A673 (cell line): Measurements from ENCODE around the gene IFT172. TPM values are rescaled to one million over a fixed set of nuclear protein-coding genes. Genes with fewer than 3 reads are reported as not detected.
A peak's percentile ranks its signal among the peaks of the same experiment; 100 is the strongest.

ENCODE experiments used
- BruUV-seq: library from RNA; stranded (reverse); fragments of 400-500 nt; replicated peaks from 2 replicates; lab custom pipeline; 2021; lab: Mats Ljungman, UMichigan
- CTCF ChIA-PET: fragments of 300-600 bp; sonication (Branson Sonifier 250); formaldehyde crosslinking; loops from one replicate; lab custom pipeline; 2022; ENCODE audit warnings: antibody characterized with exemption; lab: Charles Lee
- POLR2A ChIA-PET: fragments of 300-600 bp; sonication (Branson Sonifier 250); formaldehyde crosslinking; loops from one replicate; lab custom pipeline; 2022; ENCODE audit warnings: antibody characterized with exemption; ENCODE audit not compliant: low non-redundant PET; lab: Charles Lee
- DNase-seq: peaks from one replicate; pipeline ENCODE4 v3.0.0-alpha.2; 2015; ENCODE audit warnings: low spot score
- H3K27ac ChIP-seq: fragments of 200-600 bp; sonication (generic); 2 replicates; pipeline ENCODE4 v1.5.1; 2016; ENCODE audit warnings: mixed run types, low read depth, mild to moderate bottlenecking, mixed read lengths, antibody characterized with exemption, low read length; ENCODE audit not compliant: poor library complexity, severe bottlenecking
- H3K27me3 ChIP-seq: fragments of 200-600 bp; sonication (generic); replicated peaks from 2 replicates; pipeline ENCODE4 v1.6.1; 2017; ENCODE audit warnings: mixed run types, low read depth, mild to moderate bottlenecking, mixed read lengths, antibody characterized with exemption, low read length; ENCODE audit not compliant: insufficient read depth, poor library complexity
- H3K36me3 ChIP-seq: fragments of 200-600 bp; sonication (generic); 2 replicates; pipeline ENCODE4 v1.6.1; 2016; ENCODE audit warnings: mixed run types, mild to moderate bottlenecking, mixed read lengths, antibody characterized with exemption, low read length; ENCODE audit not compliant: insufficient read depth, poor library complexity, severe bottlenecking
- H3K4me1 ChIP-seq: fragments of 200-600 bp; sonication (generic); 2 replicates; pipeline ENCODE4 v1.6.1; 2017; ENCODE audit warnings: mixed run types, mild to moderate bottlenecking, mixed read lengths, antibody characterized with exemption, low read length; ENCODE audit not compliant: insufficient read depth, poor library complexity, severe bottlenecking
- H3K4me3 ChIP-seq: fragments of 200-600 bp; sonication (generic); 2 replicates; pipeline ENCODE4 v1.5.1; 2016; ENCODE audit warnings: low read depth, mixed run types, mild to moderate bottlenecking, mixed read lengths, low read length; ENCODE audit not compliant: poor library complexity, severe bottlenecking
- H3K9me3 ChIP-seq: fragments of 200-600 bp; sonication (generic); 2 replicates; pipeline ENCODE4 v1.6.1; 2016; ENCODE audit warnings: mixed run types, low read depth, mild to moderate bottlenecking, mixed read lengths, antibody characterized with exemption, low read length; ENCODE audit not compliant: poor library complexity, severe bottlenecking
- EZH2 ChIP-seq: fragments of 200-600 bp; sonication (generic); IDR thresholded peaks from 2 replicates; pipeline ENCODE4 v1.6.1; 2017; ENCODE audit warnings: borderline replicate concordance, low read depth, mild to moderate bottlenecking, mixed read lengths, antibody characterized with exemption, low read length; ENCODE audit not compliant: poor library complexity, severe bottlenecking
- intact Hi-C: fragments of 100-400 bp; cut with micrococcal nuclease; formaldehyde crosslinking; loops from one replicate; pipeline ENCODE4 v1.10.0; 2022; ENCODE audit not compliant: unreplicated experiment
- total RNA-seq: library from RNA; stranded (reverse); gene quantifications from 2 replicates; pipeline ENCODE4 v1.2.3, GENCODE V29; 2021
- TF ChIP-seq, protein P1 (sequence below): fragments of 300-800, 200-600 bp; sonication (generic); conservative IDR thresholded peaks from 2 replicates; pipeline ENCODE4 v1.5.1; 2017; ENCODE audit warnings: low read depth, mild to moderate bottlenecking, antibody characterized with exemption, low read length, moderate library complexity, mixed read lengths

IFT172 gene
- total RNA-seq, 1 experiment from 2014 or later: 42.2 TPM

- no peak within 1 kb of the TSS for H3K27ac ChIP-seq
- intact Hi-C loops: no loop called here
- H3K4me1 ChIP-seq: no peaks in the 10 kb centered on the region
- TF ChIP-seq EZH2: no peak
- TF ChIP-seq, protein P1, sequence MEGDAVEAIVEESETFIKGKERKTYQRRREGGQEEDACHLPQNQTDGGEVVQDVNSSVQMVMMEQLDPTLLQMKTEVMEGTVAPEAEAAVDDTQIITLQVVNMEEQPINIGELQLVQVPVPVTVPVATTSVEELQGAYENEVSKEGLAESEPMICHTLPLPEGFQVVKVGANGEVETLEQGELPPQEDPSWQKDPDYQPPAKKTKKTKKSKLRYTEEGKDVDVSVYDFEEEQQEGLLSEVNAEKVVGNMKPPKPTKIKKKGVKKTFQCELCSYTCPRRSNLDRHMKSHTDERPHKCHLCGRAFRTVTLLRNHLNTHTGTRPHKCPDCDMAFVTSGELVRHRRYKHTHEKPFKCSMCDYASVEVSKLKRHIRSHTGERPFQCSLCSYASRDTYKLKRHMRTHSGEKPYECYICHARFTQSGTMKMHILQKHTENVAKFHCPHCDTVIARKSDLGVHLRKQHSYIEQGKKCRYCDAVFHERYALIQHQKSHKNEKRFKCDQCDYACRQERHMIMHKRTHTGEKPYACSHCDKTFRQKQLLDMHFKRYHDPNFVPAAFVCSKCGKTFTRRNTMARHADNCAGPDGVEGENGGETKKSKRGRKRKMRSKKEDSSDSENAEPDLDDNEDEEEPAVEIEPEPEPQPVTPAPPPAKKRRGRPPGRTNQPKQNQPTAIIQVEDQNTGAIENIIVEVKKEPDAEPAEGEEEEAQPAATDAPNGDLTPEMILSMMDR: no peak
- H3K36me3 ChIP-seq: no peaks in the 10 kb centered on the region
- peak; percentile 34 for DNase-seq
- POLR2A ChIA-PET: no interaction called here
- BruUV-seq: no TSS peak
- CTCF ChIA-PET: no interaction called here
- no peaks in the 10 kb centered on the region for H3K9me3 ChIP-seq
- H3K27me3 ChIP-seq: peaks cover 35% of the 10 kb centered on the region
- peak within 1 kb of the TSS; percentile 65 for H3K4me3 ChIP-seq
Measured at GRCh38 chr2:27494944-27495554, 5.5 kb upstream of the IFT172 start, which contains the start of gene FNDC4. Gene FNDC4 (minus strand): TSS chr2:27495200. CDS start chr2:27494679, 521 bp downstream.

GRCh38 chr2:27494284-27494943 is 4.9 kb upstream of the IFT172 start:
- TF ChIP-seq, protein P1: no peak
- TF ChIP-seq EZH2: no peak
- H3K9me3 ChIP-seq: no peaks in the 10 kb centered on the region
- no peaks in the 10 kb centered on the region for H3K36me3 ChIP-seq
- peaks cover 35% of the 10 kb centered on the region for H3K27me3 ChIP-seq
- no peaks in the 10 kb centered on the region for H3K4me1 ChIP-seq
- peak overlapping the region; percentile 65 for H3K4me3 ChIP-seq
- POLR2A ChIA-PET: no interaction called here
- DNase-seq: no peak
- CTCF ChIA-PET: no interaction called here
- no peak overlapping the region for H3K27ac ChIP-seq
- intact Hi-C loops: no loop called here
- no TSS peak for BruUV-seq

- no peak for DNase-seq
- H3K4me3 ChIP-seq: no peak overlapping the region
- H3K36me3 ChIP-seq: no peaks in the 10 kb centered on the region
- ChIA-PET CTCF (no interaction called here), POLR2A (no interaction called here)
- no peak overlapping the region for H3K27ac ChIP-seq
- BruUV-seq: no TSS peak
- no peaks in the 10 kb centered on the region for H3K4me1 ChIP-seq
- intact Hi-C loops: no loop called here
- H3K9me3 ChIP-seq: no peaks in the 10 kb centered on the region
- H3K27me3 ChIP-seq: peaks cover 35% of the 10 kb centered on the region
- TF ChIP-seq EZH2: no peak
- TF ChIP-seq, protein P1: no peak
Measured at GRCh38 chr2:27493948-27494283, 4.4 kb upstream of the IFT172 start.
